ENCODE measurements around the gene MYH4.

MYH4 gene

GRCh38 chr17:10429421-10430045, 39.8 kb downstream of the MYH4 start:
- H3K4me3 ChIP-seq (ENCODE audit: low read length), result no peak overlapping the region
- TF ChIP-seq CTCF (IDR thresholded peaks at IDR 0.05; ENCODE audit: insufficient read depth, low read depth, low read length, missing control alignments), result no peak
- no peak for DNase-seq (ENCODE audit: low read depth)

GRCh38 chr17:10428781-10429180, 40.6 kb downstream of the MYH4 start:
- no peak for DNase-seq (ENCODE audit: low read depth)
- H3K4me3 ChIP-seq (ENCODE audit: low read length), result no peak overlapping the region
- no peak for TF ChIP-seq CTCF (IDR thresholded peaks at IDR 0.05; ENCODE audit: insufficient read depth, low read depth, low read length, missing control alignments)

- no peak within 1 kb of the TSS for H3K4me3 ChIP-seq (ENCODE audit: low read length)
- TF ChIP-seq CTCF (IDR thresholded peaks at IDR 0.05; ENCODE audit: insufficient read depth, low read depth, low read length, missing control alignments), result no peak
- DNase-seq (ENCODE audit: low read depth), result no peak
These were observed 47.3 kb downstream of the MYH4 start, which contains the start of gene MYH8 for GRCh38 chr17:10421900-10422542. TSS of gene MYH8 (minus strand) at chr17:10421950. CDS start at chr17:10420227, 1,723 bp downstream.

GRCh38 chr17:10421211-10421610, 48.1 kb downstream of the MYH4 start:
- no peak for DNase-seq (ENCODE audit: low read depth)
- no peak overlapping the region for H3K4me3 ChIP-seq (ENCODE audit: low read length)
- TF ChIP-seq CTCF (IDR thresholded peaks at IDR 0.05; ENCODE audit: insufficient read depth, low read depth, low read length, missing control alignments), result no peak

DNA sequence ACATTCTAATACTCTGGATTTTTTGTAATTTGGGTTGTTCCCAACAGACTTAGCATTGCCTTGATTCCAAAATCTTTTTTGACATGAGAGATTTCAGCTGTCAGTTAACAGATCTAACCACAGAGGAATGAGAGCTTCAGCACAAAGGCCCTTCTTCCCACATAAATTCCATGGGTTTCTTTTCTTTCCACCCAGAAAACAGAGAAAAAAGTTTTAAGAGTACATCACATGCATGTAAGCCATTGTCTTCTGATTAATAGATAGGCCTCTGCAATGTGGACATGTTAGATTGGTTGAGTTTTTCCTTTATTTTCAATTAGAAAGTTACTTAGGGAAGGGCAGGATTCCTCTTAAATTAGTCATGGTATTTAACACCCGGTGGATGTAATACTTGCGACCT, 48.5 kb downstream of the MYH4 start:
- no peak for DNase-seq (ENCODE audit: low read depth)
- no peak overlapping the region for H3K4me3 ChIP-seq (ENCODE audit: low read length)
- TF ChIP-seq CTCF (IDR thresholded peaks at IDR 0.05; ENCODE audit: insufficient read depth, low read depth, low read length, missing control alignments), result no peak

DNA sequence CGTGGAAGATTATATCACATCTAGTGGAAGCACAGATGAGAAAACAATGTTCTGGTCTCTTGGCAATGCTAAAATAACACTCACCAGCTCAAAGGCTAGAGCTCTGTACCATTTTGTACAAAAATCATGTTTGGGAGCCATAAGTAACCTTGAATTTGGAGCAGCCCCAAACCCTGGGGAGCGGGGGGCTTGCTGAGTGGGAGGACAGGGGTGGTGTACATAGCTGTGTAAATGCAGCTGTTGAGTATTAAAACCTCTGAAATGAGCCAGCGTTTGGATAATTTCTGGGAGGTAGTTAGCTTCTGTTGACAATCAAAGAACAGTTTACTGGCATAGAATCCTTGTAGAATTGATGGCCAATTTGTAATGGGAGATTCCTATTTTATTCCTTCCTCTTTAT, 51.9 kb downstream of the MYH4 start:
- TF ChIP-seq CTCF (IDR thresholded peaks at IDR 0.05; ENCODE audit: insufficient read depth, low read depth, low read length, missing control alignments), result no peak
- no peak overlapping the region for H3K4me3 ChIP-seq (ENCODE audit: low read length)

DNA sequence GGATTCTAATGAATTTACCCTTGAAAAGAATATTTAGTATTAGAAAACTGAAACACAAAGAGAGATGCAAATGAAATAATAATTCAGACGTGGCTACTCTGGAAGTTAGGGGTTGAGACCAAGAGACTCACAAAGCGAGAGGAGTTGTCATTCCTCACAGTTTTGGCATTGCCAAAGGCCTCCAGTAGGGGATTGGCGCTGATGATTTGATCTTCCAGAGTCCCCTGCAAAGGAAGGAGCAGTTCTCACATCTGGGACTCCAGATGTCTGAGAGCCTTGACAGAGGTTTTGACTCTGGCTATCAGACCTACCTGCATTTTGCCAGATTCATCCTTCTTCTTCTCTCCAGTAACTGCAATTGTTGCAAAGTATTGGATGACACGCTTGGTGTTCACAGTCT, 54.2 kb downstream of the MYH4 start:
- H3K4me3 ChIP-seq (ENCODE audit: low read length), result no peak overlapping the region
- no peak for TF ChIP-seq CTCF (IDR thresholded peaks at IDR 0.05; ENCODE audit: insufficient read depth, low read depth, low read length, missing control alignments)
- no peak for DNase-seq (ENCODE audit: low read depth)

More for the DNA sequence above, 51.9 kb downstream of the MYH4 start:
- no peak for DNase-seq (ENCODE audit: low read depth)

Measured in epithelial cell of esophagus (primary cell).